Measurements from ENCODE around the gene COPS9.

- TF ChIP-seq POLR2A (IDR thresholded peaks at IDR 0.05), result no peak
- TF ChIP-seq POLR2AphosphoS5 (IDR thresholded peaks at IDR 0.05), result no peak
- no peak for TF ChIP-seq CTCF (IDR thresholded peaks at IDR 0.05)
Measured at GRCh38 chr2:240086563-240086962, 49.5 kb downstream of the COPS9 start.

Data from sigmoid colon (tissue), 4 donors.